MM.1S (cell line): ENCODE results near the gene TEX10.

Experiments
- EZH2 ChIP-seq: fragments of 300-600 bp; sonication (generic); optimal IDR thresholded peaks from 2 replicates; pipeline ENCODE3; 2017; ENCODE audit warnings: low read depth, mild to moderate bottlenecking, antibody characterized with exemption, low read length, mixed read lengths
- TF ChIP-seq, protein P1 (sequence below): fragments of 300-600 bp; sonication (generic); IDR thresholded peaks from 2 replicates; pipeline ENCODE4 v1.5.1; 2016; ENCODE audit warnings: antibody characterized with exemption, low read length, mixed read lengths

DNA sequence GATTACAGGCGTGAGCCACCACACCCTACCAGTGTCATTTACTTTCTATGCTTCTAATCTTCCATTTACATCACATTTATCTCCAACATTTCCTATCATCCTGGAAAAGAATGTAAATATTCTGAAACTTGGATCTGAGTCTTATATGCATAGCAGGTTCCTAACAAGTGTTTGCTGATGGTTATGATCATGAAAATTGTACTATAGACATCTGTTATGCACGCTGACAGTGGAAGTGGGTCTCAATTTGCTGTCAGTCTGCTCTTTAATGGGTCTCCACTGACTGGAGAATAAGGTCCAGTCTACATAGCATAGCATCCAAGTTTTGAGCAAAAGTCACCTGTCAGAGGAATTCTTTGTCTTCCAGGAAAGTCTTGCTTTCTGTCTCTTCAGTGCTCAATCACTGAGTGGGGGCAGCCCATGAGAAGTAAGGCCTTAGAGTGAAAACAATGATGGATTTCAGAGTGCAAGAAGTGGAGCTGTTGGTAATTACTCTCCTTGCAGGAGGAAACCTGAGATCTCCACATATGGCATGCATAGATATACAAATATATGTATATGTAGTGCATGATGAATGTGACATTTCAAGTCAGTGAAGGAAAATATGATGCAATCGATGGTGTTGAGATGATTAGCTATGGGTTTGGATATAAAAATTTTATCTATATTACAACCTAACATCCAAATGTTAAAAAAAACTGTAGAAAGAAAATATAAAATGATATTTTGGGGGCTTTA is 45.0 kb upstream of the TEX10 start:
- no peak for TF ChIP-seq EZH2
- TF ChIP-seq, protein P1, sequence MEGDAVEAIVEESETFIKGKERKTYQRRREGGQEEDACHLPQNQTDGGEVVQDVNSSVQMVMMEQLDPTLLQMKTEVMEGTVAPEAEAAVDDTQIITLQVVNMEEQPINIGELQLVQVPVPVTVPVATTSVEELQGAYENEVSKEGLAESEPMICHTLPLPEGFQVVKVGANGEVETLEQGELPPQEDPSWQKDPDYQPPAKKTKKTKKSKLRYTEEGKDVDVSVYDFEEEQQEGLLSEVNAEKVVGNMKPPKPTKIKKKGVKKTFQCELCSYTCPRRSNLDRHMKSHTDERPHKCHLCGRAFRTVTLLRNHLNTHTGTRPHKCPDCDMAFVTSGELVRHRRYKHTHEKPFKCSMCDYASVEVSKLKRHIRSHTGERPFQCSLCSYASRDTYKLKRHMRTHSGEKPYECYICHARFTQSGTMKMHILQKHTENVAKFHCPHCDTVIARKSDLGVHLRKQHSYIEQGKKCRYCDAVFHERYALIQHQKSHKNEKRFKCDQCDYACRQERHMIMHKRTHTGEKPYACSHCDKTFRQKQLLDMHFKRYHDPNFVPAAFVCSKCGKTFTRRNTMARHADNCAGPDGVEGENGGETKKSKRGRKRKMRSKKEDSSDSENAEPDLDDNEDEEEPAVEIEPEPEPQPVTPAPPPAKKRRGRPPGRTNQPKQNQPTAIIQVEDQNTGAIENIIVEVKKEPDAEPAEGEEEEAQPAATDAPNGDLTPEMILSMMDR = no peak
